SU-DHL-6 (cell line): ENCODE measurements around the gene NYAP2.

Source experiments
- H2AFZ ChIP-seq: fragments of 200-600 bp; sonication (generic); 2 replicates; pipeline ENCODE4 v1.6.1; 2014; ENCODE audit warnings: low read depth, mild to moderate bottlenecking, moderate library complexity, mixed read lengths, antibody characterized with exemption, low read length; ENCODE audit not compliant: severe bottlenecking
- H3F3A ChIP-seq: fragments of 200-600 bp; shearing (Covaris generic); 2 replicates; pipeline ENCODE4 v1.6.0; 2016; ENCODE audit warnings: antibody characterized with exemption, mild to moderate bottlenecking; ENCODE audit not compliant: insufficient read depth
- H3K27ac ChIP-seq: fragments of 200-600 bp; sonication (generic); 2 replicates; pipeline ENCODE4 v1.5.1; 2016; ENCODE audit warnings: low read depth, mild to moderate bottlenecking, low read length, moderate library complexity, mixed read lengths
- H3K27me3 ChIP-seq: fragments of 200-600 bp; sonication (generic), shearing (Covaris generic); 2 replicates; pipeline ENCODE4 v1.6.0; 2014; ENCODE audit warnings: mild to moderate bottlenecking, low read length
- H3K36me3 ChIP-seq: fragments of 200-600 bp; sonication (generic); 2 replicates; pipeline ENCODE4 v1.6.1; 2014; ENCODE audit warnings: mild to moderate bottlenecking, low read length, mixed read lengths
- H3K4me2 ChIP-seq: fragments of 300-600, 200-600 bp; shearing (Covaris generic), sonication (generic); 2 replicates; pipeline ENCODE4 v1.6.0; 2014; ENCODE audit warnings: low read length, low read depth, mild to moderate bottlenecking; ENCODE audit not compliant: poor library complexity, severe bottlenecking
- H3K4me3 ChIP-seq: fragments of 200-600 bp; sonication (generic); 2 replicates; pipeline ENCODE4 v1.5.1; 2014; ENCODE audit warnings: antibody characterized with exemption, low read length, mild to moderate bottlenecking, mixed read lengths; ENCODE audit not compliant: insufficient read depth, poor library complexity, severe bottlenecking
- H3K79me2 ChIP-seq: fragments of 200-600 bp; sonication (generic); 2 replicates; pipeline ENCODE4 v1.6.1; 2014; ENCODE audit warnings: mild to moderate bottlenecking, low read length, moderate library complexity; ENCODE audit not compliant: insufficient read depth
- H3K9ac ChIP-seq: fragments of 200-600 bp; sonication (generic); 2 replicates; pipeline ENCODE4 v1.7.0; 2014; ENCODE audit warnings: mild to moderate bottlenecking, low read length
- H3K9me2 ChIP-seq: fragments of 200-600 bp; sonication (generic); replicated peaks from 2 replicates; pipeline ENCODE4 v1.6.1; 2014; ENCODE audit warnings: low read length; ENCODE audit not compliant: insufficient read depth
- H3K9me3 ChIP-seq: fragments of 200-600 bp; sonication (generic); 2 replicates; pipeline ENCODE4 v1.6.1; 2014; ENCODE audit warnings: low read length, mixed read lengths; ENCODE audit not compliant: insufficient read depth
- H4K20me1 ChIP-seq: fragments of 200-600 bp; sonication (generic); 2 replicates; pipeline ENCODE4 v1.6.1; 2014; ENCODE audit warnings: low read depth, mild to moderate bottlenecking, antibody characterized with exemption, low read length, moderate library complexity, mixed read lengths
- EZH2phosphoT487 ChIP-seq: fragments of 200-600 bp; sonication (generic), shearing (Covaris generic); conservative IDR thresholded peaks from 2 replicates; pipeline ENCODE4 v1.6.1; 2018; ENCODE audit warnings: mild to moderate bottlenecking, antibody characterized with exemption, low read length, moderate library complexity, mixed read lengths
- TF ChIP-seq, protein P1 (sequence below): fragments of 200-600 bp; sonication (generic); IDR thresholded peaks from one replicate; pipeline ENCODE4 v1.5.1; 2017; ENCODE audit warnings: antibody characterized with exemption, mild to moderate bottlenecking, low read length, moderate library complexity; ENCODE audit not compliant: insufficient read depth, poor library complexity, severe bottlenecking

The NYAP2 gene

DNA sequence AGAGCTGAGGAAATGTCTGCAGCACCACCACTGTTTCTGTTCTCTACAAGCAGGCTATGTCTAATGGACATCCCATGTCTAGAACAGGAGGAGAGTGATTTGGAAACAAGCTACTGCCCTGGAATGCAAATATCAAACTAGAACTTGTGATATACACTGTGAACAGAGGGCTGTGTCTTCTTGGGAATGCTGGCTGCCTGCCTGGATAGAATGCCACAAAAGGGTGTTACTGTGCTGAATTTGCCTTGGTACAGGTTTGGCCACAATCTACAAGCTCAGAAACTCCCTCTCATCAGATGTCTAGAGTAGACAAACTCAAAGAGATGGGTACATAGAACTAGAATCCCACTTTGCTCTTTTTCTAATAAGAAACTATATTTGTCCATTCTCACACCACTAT, 170.5 kb downstream of the NYAP2 start:
- no peaks in the 10 kb centered on the region for H3K79me2 ChIP-seq
- H3K36me3 ChIP-seq = no peaks in the 10 kb centered on the region
- no peak overlapping the region for H3K27ac ChIP-seq

GRCh38 chr2:225573603-225574002, 174.1 kb downstream of the NYAP2 start:
- H3F3A ChIP-seq = no peaks in the 10 kb centered on the region
- H3K9me3 ChIP-seq = no peaks in the 10 kb centered on the region
- H3K27ac ChIP-seq = no peak overlapping the region
- H3K9me2 ChIP-seq = no peaks in the 10 kb centered on the region
- H3K4me3 ChIP-seq = no peak overlapping the region
- no peaks in the 10 kb centered on the region for H3K27me3 ChIP-seq
- H4K20me1 ChIP-seq = no peaks in the 10 kb centered on the region
- no peak overlapping the region for H2AFZ ChIP-seq
- no peak overlapping the region for H3K4me2 ChIP-seq
- H3K9ac ChIP-seq = no peak overlapping the region
- no peaks in the 10 kb centered on the region for H3K36me3 ChIP-seq
- no peaks in the 10 kb centered on the region for H3K79me2 ChIP-seq
- TF ChIP-seq EZH2phosphoT487 = no peak
- TF ChIP-seq, protein P1, sequence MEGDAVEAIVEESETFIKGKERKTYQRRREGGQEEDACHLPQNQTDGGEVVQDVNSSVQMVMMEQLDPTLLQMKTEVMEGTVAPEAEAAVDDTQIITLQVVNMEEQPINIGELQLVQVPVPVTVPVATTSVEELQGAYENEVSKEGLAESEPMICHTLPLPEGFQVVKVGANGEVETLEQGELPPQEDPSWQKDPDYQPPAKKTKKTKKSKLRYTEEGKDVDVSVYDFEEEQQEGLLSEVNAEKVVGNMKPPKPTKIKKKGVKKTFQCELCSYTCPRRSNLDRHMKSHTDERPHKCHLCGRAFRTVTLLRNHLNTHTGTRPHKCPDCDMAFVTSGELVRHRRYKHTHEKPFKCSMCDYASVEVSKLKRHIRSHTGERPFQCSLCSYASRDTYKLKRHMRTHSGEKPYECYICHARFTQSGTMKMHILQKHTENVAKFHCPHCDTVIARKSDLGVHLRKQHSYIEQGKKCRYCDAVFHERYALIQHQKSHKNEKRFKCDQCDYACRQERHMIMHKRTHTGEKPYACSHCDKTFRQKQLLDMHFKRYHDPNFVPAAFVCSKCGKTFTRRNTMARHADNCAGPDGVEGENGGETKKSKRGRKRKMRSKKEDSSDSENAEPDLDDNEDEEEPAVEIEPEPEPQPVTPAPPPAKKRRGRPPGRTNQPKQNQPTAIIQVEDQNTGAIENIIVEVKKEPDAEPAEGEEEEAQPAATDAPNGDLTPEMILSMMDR = no peak

More for the DNA sequence above, 170.5 kb downstream of the NYAP2 start:
- H4K20me1 ChIP-seq = no peaks in the 10 kb centered on the region
- H3K27me3 ChIP-seq = no peaks in the 10 kb centered on the region
- H3K9ac ChIP-seq = no peak overlapping the region
- no peaks in the 10 kb centered on the region for H3F3A ChIP-seq
- TF ChIP-seq, protein P1 = no peak
- TF ChIP-seq EZH2phosphoT487 = no peak
- H3K4me2 ChIP-seq = no peak overlapping the region
- no peak overlapping the region for H2AFZ ChIP-seq
- no peaks in the 10 kb centered on the region for H3K9me2 ChIP-seq
- H3K4me3 ChIP-seq = no peak overlapping the region
- no peaks in the 10 kb centered on the region for H3K9me3 ChIP-seq

- Histone ChIP-seq H3K9ac (no peak overlapping the region), H3K9me2 (no peaks in the 10 kb centered on the region), H3K27ac (no peak overlapping the region), H4K20me1 (no peaks in the 10 kb centered on the region), H3K9me3 (no peaks in the 10 kb centered on the region), H3K79me2 (no peaks in the 10 kb centered on the region), H3F3A (no peaks in the 10 kb centered on the region), H3K4me3 (no peak overlapping the region), H2AFZ (no peak overlapping the region), H3K4me2 (no peak overlapping the region), H3K27me3 (no peaks in the 10 kb centered on the region), H3K36me3 (no peaks in the 10 kb centered on the region)
- no peak for TF ChIP-seq EZH2phosphoT487
- TF ChIP-seq, protein P1 = no peak
Measured at GRCh38 chr2:225574582-225575138, 175.2 kb downstream of the NYAP2 start.
